CD8-positive, alpha-beta memory T cell (primary cell): ENCODE results near the gene SLC23A2. TPM values are rescaled to one million over a fixed set of nuclear protein-coding genes. Genes with fewer than 3 reads are reported as not detected.
"Not testable (repeated sequence)": the region's sequence is repeated elsewhere in the genome, so short reads cannot be mapped to it uniquely, and the experiment has no call there.

Experiments used
- CTCF ChIA-PET: fragments of 350-600 bp; sonication (Branson Sonifier 250); formaldehyde crosslinking; loops from one replicate; lab custom pipeline; 2021; ENCODE audit warnings: antibody characterized with exemption; lab: Charles Lee
- POLR2A ChIA-PET: fragments of 350-600 bp; sonication (Branson Sonifier 250); formaldehyde crosslinking; loops from one replicate; lab custom pipeline; 2021; ENCODE audit warnings: antibody characterized with exemption; lab: Charles Lee
- DNase-seq, 5 donors: peaks; one replicate each; pipeline versions ENCODE4 v3.0.0 to v3.0.0-alpha.2; 2020 to 2022; ENCODE audit warnings: mixed read lengths in 1 of 5
- H3K27ac ChIP-seq: one replicate; pipeline ENCODE4 v1.7.0; 2013; ENCODE audit warnings: low read depth, mild to moderate bottlenecking, low read length, moderate library complexity
- H3K27me3 ChIP-seq: 2 replicates; pipeline ENCODE4 v1.7.0; 2013; ENCODE audit warnings: low read length, mild to moderate bottlenecking; ENCODE audit not compliant: insufficient read depth, poor library complexity, severe bottlenecking
- H3K36me3 ChIP-seq: 2 replicates; pipeline ENCODE4 v1.7.0; 2013; ENCODE audit warnings: mild to moderate bottlenecking, low read length, moderate library complexity; ENCODE audit not compliant: insufficient read depth
- H3K4me1 ChIP-seq: 2 replicates; pipeline ENCODE4 v1.7.0; 2013; ENCODE audit warnings: mild to moderate bottlenecking, low read length, moderate library complexity; ENCODE audit not compliant: insufficient read depth
- H3K4me3 ChIP-seq: 2 replicates; pipeline ENCODE4 v1.7.0; 2013; ENCODE audit warnings: mild to moderate bottlenecking, low read length
- H3K9me3 ChIP-seq: 2 replicates; pipeline ENCODE4 v1.7.0; 2013; ENCODE audit warnings: mild to moderate bottlenecking, low read length
- H3K27ac Mint-ChIP-seq, 8 donors: one replicate each; pipeline ENCODE4 v1.8.0; 2020 to 2021; ENCODE audit warnings: mixed read lengths in 8 of 8, mild to moderate bottlenecking in 6 of 8, inconsistent platforms in 3 of 8, moderate library complexity in 3 of 8
- H3K27me3 Mint-ChIP-seq, 2 donors: one replicate each; pipeline ENCODE4 v1.8.0; 2020 to 2021; ENCODE audit warnings: mixed read lengths in 2 of 2, mild to moderate bottlenecking in 1 of 2, moderate library complexity in 1 of 2
- H3K36me3 Mint-ChIP-seq, 3 donors: one replicate each; pipeline ENCODE4 v1.8.0; 2020 to 2021; ENCODE audit warnings: mixed read lengths in 3 of 3, inconsistent platforms in 1 of 3, mild to moderate bottlenecking in 1 of 3
- H3K4me1 Mint-ChIP-seq, 3 donors: one replicate each; pipeline ENCODE4 v1.8.0; 2020 to 2021; ENCODE audit warnings: mixed read lengths in 3 of 3, inconsistent platforms in 1 of 3, mild to moderate bottlenecking in 1 of 3
- H3K4me3 Mint-ChIP-seq, 7 donors: one replicate each; pipeline ENCODE4 v1.8.0; 2020 to 2021; ENCODE audit warnings: mixed read lengths in 7 of 7, mild to moderate bottlenecking in 6 of 7, moderate library complexity in 4 of 7, inconsistent platforms in 2 of 7
- H3K9me3 Mint-ChIP-seq, 5 donors: one replicate each; pipeline ENCODE4 v1.8.0; 2020 to 2022; ENCODE audit warnings: mixed read lengths in 5 of 5, mild to moderate bottlenecking in 3 of 5, moderate library complexity in 2 of 5, inconsistent platforms in 1 of 5
- polyA plus RNA-seq: library from polyadenylated mRNA; unstranded; fragments of 300-500 nt; fragmentation: Illumina TruSeq; gene quantifications from one replicate; pipeline ENCODE4 v1.2.3, GENCODE V29; 2021
- total RNA-seq, 2 experiments: library from RNA; stranded (reverse); gene quantifications; one replicate each; pipeline ENCODE4 v1.2.3, GENCODE V29; 2021

The SLC23A2 gene
- total and polyA plus RNA-seq, 3 experiments from 2014 or later = 6.7 to 24.3 (median 20.6) TPM

- POLR2A ChIA-PET = no interaction called here
- Histone ChIP-seq H3K27ac (no peak overlapping the region), H3K4me1 (no peaks in the 10 kb centered on the region), H3K27me3 (no peaks in the 10 kb centered on the region), H3K36me3 (no peaks in the 10 kb centered on the region), H3K9me3 (no peaks in the 10 kb centered on the region), H3K4me3 (no peak overlapping the region)
- Mint-ChIP-seq H3K4me1 (no peaks in the 10 kb centered on the region), H3K9me3 (no peaks in the 10 kb centered on the region), H3K27ac (no peak overlapping the region), H3K4me3 (no peak overlapping the region), H3K27me3 (no peaks in the 10 kb centered on the region), H3K36me3 (no peaks in the 10 kb centered on the region)
- no peak for DNase-seq
- CTCF ChIA-PET = interaction anchor here (0.7 kb wide), 1 partner anchor 43 kb away, joined by 3 read pairs; no protein-coding TSS in a partner anchor
Measured at GRCh38 chr20:5024982-5025381, 23.7 kb upstream of the SLC23A2 start.

- no peak for DNase-seq
- Mint-ChIP-seq H3K4me3 (no peak overlapping the region), H3K4me1 (no peaks in the 10 kb centered on the region), H3K27ac (peak overlapping the region in 1 of 8 donors; percentile 6), H3K9me3 (no peaks in the 10 kb centered on the region), H3K36me3 (no peaks in the 10 kb centered on the region), H3K27me3 (no peaks in the 10 kb centered on the region)
- Histone ChIP-seq H3K27ac (no peak overlapping the region), H3K36me3 (no peaks in the 10 kb centered on the region), H3K4me3 (no peak overlapping the region), H3K4me1 (no peaks in the 10 kb centered on the region), H3K27me3 (no peaks in the 10 kb centered on the region), H3K9me3 (no peaks in the 10 kb centered on the region)
- CTCF ChIA-PET = no interaction called here
- POLR2A ChIA-PET = no interaction called here
Measured at GRCh38 chr20:5024103-5024502, 22.8 kb upstream of the SLC23A2 start.

GRCh38 chr20:5023171-5023570 is 21.9 kb upstream of the SLC23A2 start:
- H3K27me3 ChIP-seq, H3K27ac Mint-ChIP-seq, H3K36me3 Mint-ChIP-seq, H3K4me1 Mint-ChIP-seq, H3K27me3 Mint-ChIP-seq, H3K9me3 Mint-ChIP-seq, H3K4me1 ChIP-seq, POLR2A ChIA-PET, H3K27ac ChIP-seq, DNase-seq, CTCF ChIA-PET, H3K4me3 Mint-ChIP-seq, H3K36me3 ChIP-seq, H3K4me3 ChIP-seq, H3K9me3 ChIP-seq: not testable (repeated sequence)

GRCh38 chr20:5020760-5021159 is 19.4 kb upstream of the SLC23A2 start:
- no peaks in the 10 kb centered on the region for H3K4me1 Mint-ChIP-seq
- H3K27me3 ChIP-seq = no peaks in the 10 kb centered on the region
- H3K27ac Mint-ChIP-seq = peak overlapping the region in 1 of 8 donors; percentile 49
- no peaks in the 10 kb centered on the region for H3K9me3 Mint-ChIP-seq
- no peak for DNase-seq
- no peaks in the 10 kb centered on the region for H3K4me1 ChIP-seq
- H3K4me3 Mint-ChIP-seq = no peak overlapping the region
- H3K9me3 ChIP-seq = no peaks in the 10 kb centered on the region
- no peak overlapping the region for H3K27ac ChIP-seq
- ChIA-PET POLR2A (no interaction called here), CTCF (interaction anchor here (1.6 kb wide), 1 partner anchor 18 kb away, joined by 4 read pairs; no protein-coding TSS in a partner anchor)
- H3K4me3 ChIP-seq = no peak overlapping the region
- H3K36me3 ChIP-seq = no peaks in the 10 kb centered on the region
- no peaks in the 10 kb centered on the region for H3K36me3 Mint-ChIP-seq
- H3K27me3 Mint-ChIP-seq = no peaks in the 10 kb centered on the region

GRCh38 chr20:5013682-5014447 is 12.6 kb upstream of the SLC23A2 start:
- no peak overlapping the region for H3K4me3 ChIP-seq
- H3K27ac ChIP-seq = no peak overlapping the region
- H3K36me3 Mint-ChIP-seq = no peaks in the 10 kb centered on the region
- no peak for DNase-seq
- peaks cover 3 to 5% (median 5%) of the 10 kb centered on the region in 3 donors for H3K4me1 Mint-ChIP-seq
- H3K36me3 ChIP-seq = no peaks in the 10 kb centered on the region
- H3K4me1 ChIP-seq = no peaks in the 10 kb centered on the region
- CTCF ChIA-PET = no interaction called here
- no peaks in the 10 kb centered on the region for H3K9me3 ChIP-seq
- H3K27me3 Mint-ChIP-seq = peaks cover 0 to 2% of the 10 kb centered on the region in 2 donors
- H3K9me3 Mint-ChIP-seq = no peaks in the 10 kb centered on the region
- POLR2A ChIA-PET = no interaction called here
- no peak overlapping the region for H3K4me3 Mint-ChIP-seq
- no peaks in the 10 kb centered on the region for H3K27me3 ChIP-seq
- H3K27ac Mint-ChIP-seq = peak overlapping the region in 1 of 8 donors; percentile 42

GRCh38 chr20:5008759-5009158 is 7.4 kb upstream of the SLC23A2 start:
- Mint-ChIP-seq H3K9me3 (no peaks in the 10 kb centered on the region), H3K36me3 (no peaks in the 10 kb centered on the region), H3K4me1 (peaks cover 10 to 14% (median 12%) of the 10 kb centered on the region in 3 donors), H3K4me3 (peak overlapping the region in 1 of 7 donors; percentile 15), H3K27ac (peak overlapping the region in 4 of 8 donors; percentile 32 to 69 (median 44)), H3K27me3 (no peaks in the 10 kb centered on the region)
- ChIA-PET CTCF (interaction anchor here (0.6 kb wide), 1 partner anchor 24 kb away, joined by 3 read pairs; no protein-coding TSS in a partner anchor), POLR2A (no interaction called here)
- H3K36me3 ChIP-seq = no peaks in the 10 kb centered on the region
- DNase-seq = no peak
- peaks cover 6% of the 10 kb centered on the region for H3K4me1 ChIP-seq
- H3K4me3 ChIP-seq = no peak overlapping the region
- H3K27ac ChIP-seq = no peak overlapping the region
- H3K9me3 ChIP-seq = no peaks in the 10 kb centered on the region
- H3K27me3 ChIP-seq = no peaks in the 10 kb centered on the region

GRCh38 chr20:5005326-5005725 is 4.0 kb upstream of the SLC23A2 start:
- Mint-ChIP-seq H3K27me3 (no peaks in the 10 kb centered on the region), H3K27ac (no peak overlapping the region), H3K4me1 (peaks cover 18 to 23% (median 21%) of the 10 kb centered on the region in 3 donors), H3K36me3 (peaks cover 0 to 7% (median 0%) of the 10 kb centered on the region in 3 donors), H3K9me3 (no peaks in the 10 kb centered on the region), H3K4me3 (peak overlapping the region in 1 of 7 donors; percentile 37)
- POLR2A ChIA-PET = no interaction called here
- Histone ChIP-seq H3K27me3 (no peaks in the 10 kb centered on the region), H3K27ac (no peak overlapping the region), H3K4me3 (no peak overlapping the region), H3K36me3 (no peaks in the 10 kb centered on the region), H3K4me1 (peaks cover 8% of the 10 kb centered on the region), H3K9me3 (no peaks in the 10 kb centered on the region)
- CTCF ChIA-PET = interaction anchor here (0.6 to 1.1 kb wide), 3 partner anchors 36 to 1393 kb away, joined by 3 read pairs; no protein-coding TSS in a partner anchor
- DNase-seq = no peak

- H3K27me3 ChIP-seq, H3K36me3 ChIP-seq, H3K4me3 ChIP-seq, H3K27ac ChIP-seq, H3K27me3 Mint-ChIP-seq, H3K9me3 ChIP-seq, H3K36me3 Mint-ChIP-seq, POLR2A ChIA-PET, H3K27ac Mint-ChIP-seq, H3K9me3 Mint-ChIP-seq, DNase-seq: not testable (repeated sequence)
- H3K4me1 ChIP-seq = peaks cover 13% of the 10 kb centered on the region
- CTCF ChIA-PET = interaction anchor here (0.7 to 1.1 kb wide), 2 partner anchors 94 to 1393 kb away, joined by 3 read pairs; no protein-coding TSS in a partner anchor
- H3K4me3 Mint-ChIP-seq = peak overlapping the region in 1 of 7 donors; percentile 37
- H3K4me1 Mint-ChIP-seq = peaks cover 22 to 28% (median 26%) of the 10 kb centered on the region in 3 donors
Measured at GRCh38 chr20:5004825-5005224, 3.5 kb upstream of the SLC23A2 start.
